ENCODE data around the gene CYTL1.

The CYTL1 gene

GRCh38 chr4:4990329-4990728 is 28.9 kb downstream of the CYTL1 start:
- TF ChIP-seq, protein P1, sequence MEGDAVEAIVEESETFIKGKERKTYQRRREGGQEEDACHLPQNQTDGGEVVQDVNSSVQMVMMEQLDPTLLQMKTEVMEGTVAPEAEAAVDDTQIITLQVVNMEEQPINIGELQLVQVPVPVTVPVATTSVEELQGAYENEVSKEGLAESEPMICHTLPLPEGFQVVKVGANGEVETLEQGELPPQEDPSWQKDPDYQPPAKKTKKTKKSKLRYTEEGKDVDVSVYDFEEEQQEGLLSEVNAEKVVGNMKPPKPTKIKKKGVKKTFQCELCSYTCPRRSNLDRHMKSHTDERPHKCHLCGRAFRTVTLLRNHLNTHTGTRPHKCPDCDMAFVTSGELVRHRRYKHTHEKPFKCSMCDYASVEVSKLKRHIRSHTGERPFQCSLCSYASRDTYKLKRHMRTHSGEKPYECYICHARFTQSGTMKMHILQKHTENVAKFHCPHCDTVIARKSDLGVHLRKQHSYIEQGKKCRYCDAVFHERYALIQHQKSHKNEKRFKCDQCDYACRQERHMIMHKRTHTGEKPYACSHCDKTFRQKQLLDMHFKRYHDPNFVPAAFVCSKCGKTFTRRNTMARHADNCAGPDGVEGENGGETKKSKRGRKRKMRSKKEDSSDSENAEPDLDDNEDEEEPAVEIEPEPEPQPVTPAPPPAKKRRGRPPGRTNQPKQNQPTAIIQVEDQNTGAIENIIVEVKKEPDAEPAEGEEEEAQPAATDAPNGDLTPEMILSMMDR (IDR thresholded peaks at IDR 0.05; ENCODE audit: low read depth, low read length): no peak
- TF ChIP-seq EZH2phosphoT487 (IDR thresholded peaks at IDR 0.05; ENCODE audit: low read depth): no peak
- Histone ChIP-seq H3K79me2 (ENCODE audit: low read length) (no peaks in the 10 kb centered on the region), H3K27me3 (ENCODE audit: low read depth, low read length) (no peaks in the 10 kb centered on the region), H3K36me3 (replicated peaks; ENCODE audit: low read depth, low read length) (no peaks in the 10 kb centered on the region), H3K4me3 (ENCODE audit: low read length) (no peak overlapping the region), H3K4me1 (ENCODE audit: low read length) (no peaks in the 10 kb centered on the region), H2AFZ (ENCODE audit: low read depth, low read length) (no peak overlapping the region), H3K9ac (ENCODE audit: low read length) (no peak overlapping the region), H3K27ac (ENCODE audit: low read length) (no peak overlapping the region), H3K4me2 (ENCODE audit: low read length) (no peak overlapping the region), H3K9me3 (ENCODE audit: insufficient read depth, low read length) (no peaks in the 10 kb centered on the region), H4K20me1 (ENCODE audit: insufficient read depth, low read length) (no peaks in the 10 kb centered on the region)

GRCh38 chr4:4989083-4989622 is 30.1 kb downstream of the CYTL1 start:
- H3K27ac ChIP-seq (ENCODE audit: low read length): no peak overlapping the region
- 0 out of 2 replicates have a peak, but pooled peaks cover 5% of the 10 kb centered on the region for H3K27me3 ChIP-seq (ENCODE audit: low read depth, low read length)
- no peaks in the 10 kb centered on the region for H3K79me2 ChIP-seq (ENCODE audit: low read length)
- no peaks in the 10 kb centered on the region for H3K4me1 ChIP-seq (ENCODE audit: low read length)
- no peak overlapping the region for H3K9ac ChIP-seq (ENCODE audit: low read length)
- H3K9me3 ChIP-seq (ENCODE audit: insufficient read depth, low read length): no peaks in the 10 kb centered on the region
- H2AFZ ChIP-seq (ENCODE audit: low read depth, low read length): no peak overlapping the region
- no peak overlapping the region for H3K4me2 ChIP-seq (ENCODE audit: low read length)
- no peaks in the 10 kb centered on the region for H3K36me3 ChIP-seq (replicated peaks; ENCODE audit: low read depth, low read length)
- TF ChIP-seq, protein P1 (IDR thresholded peaks at IDR 0.05; ENCODE audit: low read depth, low read length): no peak
- TF ChIP-seq EZH2phosphoT487 (IDR thresholded peaks at IDR 0.05; ENCODE audit: low read depth): no peak
- H3K4me3 ChIP-seq (ENCODE audit: low read length): no peak overlapping the region
- no peaks in the 10 kb centered on the region for H4K20me1 ChIP-seq (ENCODE audit: insufficient read depth, low read length)

DNA sequence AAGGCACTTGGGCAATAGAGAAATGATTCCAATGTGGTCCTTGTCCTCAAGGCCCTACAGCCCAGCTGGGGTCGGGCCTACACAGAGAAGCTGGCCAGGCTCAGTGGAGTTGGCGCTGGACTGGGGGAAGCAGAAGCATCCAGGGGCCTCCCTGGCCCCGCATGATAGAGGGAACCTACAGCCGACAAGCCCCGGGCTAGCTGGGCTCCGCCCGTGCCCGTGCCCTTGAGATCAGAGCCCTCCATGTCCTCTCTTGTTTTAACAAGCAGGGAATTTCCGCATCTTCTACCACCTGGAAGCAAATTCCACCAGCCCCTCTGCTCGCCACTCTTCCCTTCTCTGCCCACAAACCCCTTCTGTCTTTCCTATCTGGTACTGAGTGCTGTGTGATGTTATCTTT is 31.6 kb downstream of the CYTL1 start:
- TF ChIP-seq EZH2phosphoT487 (IDR thresholded peaks at IDR 0.05; ENCODE audit: low read depth): no peak
- TF ChIP-seq, protein P1 (IDR thresholded peaks at IDR 0.05; ENCODE audit: low read depth, low read length): no peak
- Histone ChIP-seq H3K27ac (ENCODE audit: low read length) (no peak overlapping the region), H3K4me1 (ENCODE audit: low read length) (no peaks in the 10 kb centered on the region), H3K79me2 (ENCODE audit: low read length) (no peaks in the 10 kb centered on the region), H3K27me3 (ENCODE audit: low read depth, low read length) (0 out of 2 replicates have a peak, but pooled peaks cover 5% of the 10 kb centered on the region), H3K9ac (ENCODE audit: low read length) (no peak overlapping the region), H2AFZ (ENCODE audit: low read depth, low read length) (no peak overlapping the region), H4K20me1 (ENCODE audit: insufficient read depth, low read length) (no peaks in the 10 kb centered on the region), H3K36me3 (replicated peaks; ENCODE audit: low read depth, low read length) (no peaks in the 10 kb centered on the region), H3K4me2 (ENCODE audit: low read length) (no peak overlapping the region), H3K4me3 (ENCODE audit: low read length) (no peak overlapping the region), H3K9me3 (ENCODE audit: insufficient read depth, low read length) (no peaks in the 10 kb centered on the region)

GRCh38 chr4:4986841-4987240 is 32.4 kb downstream of the CYTL1 start:
- Histone ChIP-seq H3K79me2 (ENCODE audit: low read length) (no peaks in the 10 kb centered on the region), H3K4me2 (ENCODE audit: low read length) (no peak overlapping the region), H3K4me3 (ENCODE audit: low read length) (no peak overlapping the region), H3K9ac (ENCODE audit: low read length) (no peak overlapping the region), H3K27me3 (ENCODE audit: low read depth, low read length) (0 out of 2 replicates have a peak, but pooled peaks cover 5% of the 10 kb centered on the region), H3K36me3 (replicated peaks; ENCODE audit: low read depth, low read length) (no peaks in the 10 kb centered on the region), H4K20me1 (ENCODE audit: insufficient read depth, low read length) (no peaks in the 10 kb centered on the region), H2AFZ (ENCODE audit: low read depth, low read length) (no peak overlapping the region), H3K4me1 (ENCODE audit: low read length) (no peaks in the 10 kb centered on the region), H3K9me3 (ENCODE audit: insufficient read depth, low read length) (no peaks in the 10 kb centered on the region), H3K27ac (ENCODE audit: low read length) (no peak overlapping the region)
- no peak for TF ChIP-seq EZH2phosphoT487 (IDR thresholded peaks at IDR 0.05; ENCODE audit: low read depth)
- TF ChIP-seq, protein P1 (IDR thresholded peaks at IDR 0.05; ENCODE audit: low read depth, low read length): no peak

All from OCI-LY3 (cell line).